SH-SY5Y (cell line): Measurements from ENCODE around the gene UBAP2L.
A peak's percentile ranks its signal among the peaks of the same experiment; 100 is the strongest.

ENCODE experiments used
- GATA2 ChIP-seq: IDR thresholded peaks from 2 replicates; pipeline ENCODE4 v1.6.1; 2011; ENCODE audit warnings: mild to moderate bottlenecking, low read depth, low read length
- GATA3 ChIP-seq: IDR thresholded peaks from 2 replicates; pipeline ENCODE4 v1.6.1; 2011; ENCODE audit warnings: low read depth, mild to moderate bottlenecking, low read length, moderate library complexity

UBAP2L gene

GRCh38 chr1:154220071-154220969 is at the start of gene UBAP2L:
TSS of gene UBAP2L (plus strand) at chr1:154220955. CDS start at chr1:154225124, 4,169 bp downstream.
- TF ChIP-seq GATA3 (no peak), GATA2 (no peak; the same call in 1 of the 2 replicates)

- TF ChIP-seq GATA3: no peak
- no peak for TF ChIP-seq GATA2
Measured at GRCh38 chr1:154171223-154171583, 49.6 kb upstream of the UBAP2L start.

GRCh38 chr1:154171880-154172279 is 48.9 kb upstream of the UBAP2L start:
- no peak for TF ChIP-seq GATA2
- no peak for TF ChIP-seq GATA3

- TF ChIP-seq GATA3: no peak
- no peak for TF ChIP-seq GATA2
Measured at GRCh38 chr1:154174654-154175053, 46.1 kb upstream of the UBAP2L start.

- TF ChIP-seq GATA3 (no peak), GATA2 (no peak)
Measured at GRCh38 chr1:154176337-154176736, 44.4 kb upstream of the UBAP2L start.

GRCh38 chr1:154178013-154178412 is 42.7 kb upstream of the UBAP2L start:
- TF ChIP-seq GATA2 (no peak), GATA3 (no peak)

- no peak for TF ChIP-seq GATA3
- TF ChIP-seq GATA2: no peak
Measured at GRCh38 chr1:154178911-154179811, 41.6 kb upstream of the UBAP2L start.

GRCh38 chr1:154179946-154180687 is 40.6 kb upstream of the UBAP2L start:
- TF ChIP-seq GATA3 (no peak), GATA2 (peak; percentile 13; the same call in 1 of the 2 replicates)

GRCh38 chr1:154181944-154182343 is 38.8 kb upstream of the UBAP2L start:
- no peak for TF ChIP-seq GATA3
- TF ChIP-seq GATA2: no peak

GRCh38 chr1:154182344-154183045 is 38.3 kb upstream of the UBAP2L start:
- no peak for TF ChIP-seq GATA2
- no peak for TF ChIP-seq GATA3

GRCh38 chr1:154183046-154183915 is 37.5 kb upstream of the UBAP2L start:
- TF ChIP-seq GATA3 (no peak), GATA2 (no peak)

GRCh38 chr1:154186177-154186576 is 34.6 kb upstream of the UBAP2L start:
- TF ChIP-seq GATA2 (no peak), GATA3 (no peak)

- TF ChIP-seq GATA3: no peak
- no peak for TF ChIP-seq GATA2
Measured at GRCh38 chr1:154186852-154187501, 33.8 kb upstream of the UBAP2L start.
